Measurements from ENCODE around the gene COL21A1. TPM values are rescaled to one million over a fixed set of nuclear protein-coding genes. Genes with fewer than 3 reads are reported as not detected.

COL21A1 gene
- total and polyA plus RNA-seq, 2 of the 13 experiments (the other 11 are each of a cell fraction or from before 2014, with no cell fraction given), result 0.13 TPM; not detected in 1

- no peak for TF ChIP-seq TARDBP (CRISPR knock-in tag; IDR thresholded peaks at IDR 0.05)
Measured at GRCh38 chr6:56043761-56044160, 203.6 kb downstream of the COL21A1 start (continued).

GRCh38 chr6:56043076-56043475 lies 204.3 kb downstream of the COL21A1 start:
- intact Hi-C loops (cut with micrococcal nuclease; ENCODE audit: unreplicated experiment) (no loop called here), in situ Hi-C loops (cut with HindIII; ENCODE audit: extremely low pct_ligation_motif_present, low pct_unique_long_range_greater_than_20kb) (no loop called here)
- DNase-seq (ENCODE audit: low spot score), result no peak
- Histone ChIP-seq H3K4me1 (ENCODE audit: insufficient read depth, low read length) (no peaks in the 10 kb centered on the region), H3K4me2 (ENCODE audit: low read depth, low read length) (no peak overlapping the region), H3K9me3 (ENCODE audit: low read length) (no peaks in the 10 kb centered on the region), H3K27ac (ENCODE audit: extremely low read length, insufficient read depth, low read length) (no peak overlapping the region), H3K79me2 (ENCODE audit: insufficient read depth, low read length) (no peaks in the 10 kb centered on the region), H3K27me3 (ENCODE audit: control insufficient read depth in 1 of 2, insufficient read depth in 2 of 2, low read length in 2 of 2) (no peaks in the 10 kb centered on the region), H3K4me3 (replicated peaks in 1 of 3; ENCODE audit: insufficient read depth in 1 of 3, low read depth in 2 of 3, low read length in 3 of 3) (no peak overlapping the region), H3K36me3 (replicated peaks in 1 of 2; ENCODE audit: control insufficient read depth in 1 of 2, insufficient read depth in 2 of 2, low read length in 2 of 2) (no peaks in the 10 kb centered on the region), H4K20me1 (ENCODE audit: insufficient read depth, low read length) (no peaks in the 10 kb centered on the region), H3K9ac (ENCODE audit: insufficient read depth, low read depth, low read length) (no peak overlapping the region), H2AFZ (ENCODE audit: low read length) (no peak overlapping the region)
- CTCF ChIA-PET (ENCODE audit: low intra/inter-chr PET ratio, low total read pairs), result no interaction called here
- no TSS peak for BruUV-seq (replicated peaks)
- FAIRE-seq, result no peak
- TF ChIP-seq THAP8 (CRISPR knock-in tag; IDR thresholded peaks at IDR 0.05; ENCODE audit: borderline replicate concordance), result no peak
- no peak for TF ChIP-seq TEF (CRISPR knock-in tag; IDR thresholded peaks at IDR 0.05)
- no peak for TF ChIP-seq XBP1 (CRISPR knock-in tag; IDR thresholded peaks at IDR 0.05)
- no peak for TF ChIP-seq TOPORS (CRISPR knock-in tag; IDR thresholded peaks at IDR 0.05)
- no peak for TF ChIP-seq ZNF768 (CRISPR knock-in tag; IDR thresholded peaks at IDR 0.05)
- no peak for TF ChIP-seq SIN3B (IDR thresholded peaks at IDR 0.05; ENCODE audit: low read length)
- no peak for TF ChIP-seq ZNF331 (CRISPR knock-in tag; IDR thresholded peaks at IDR 0.05)
- TF ChIP-seq POLR2A (IDR thresholded peaks at IDR 0.05; ENCODE audit: insufficient read depth in 1 of 2, low read depth in 2 of 2, low read length in 2 of 2), result no peak
- no peak for TF ChIP-seq MED8 (CRISPR knock-in tag; IDR thresholded peaks at IDR 0.05; ENCODE audit: insufficient replicate concordance)
- no peak for TF ChIP-seq TRIM24 (CRISPR knock-in tag; IDR thresholded peaks at IDR 0.05)
- TF ChIP-seq HNRNPUL1 (IDR thresholded peaks at IDR 0.05; ENCODE audit: low read depth, low read length), result no peak
- no peak for TF ChIP-seq THAP11 (CRISPR knock-in tag; IDR thresholded peaks at IDR 0.05)
- TF ChIP-seq ZNF543 (CRISPR knock-in tag; IDR thresholded peaks at IDR 0.05), result no peak
- POLR2A ChIA-PET, result no interaction called here
- no peak for ATAC-seq

Data from HepG2 (cell line).